HG03342 (cell line): ENCODE data around the gene SRGAP2.
"Not testable (repeated sequence)": the region's sequence is repeated elsewhere in the genome, so short reads cannot be mapped to it uniquely, and the experiment has no call there.

Experiments
- ATAC-seq: cut with Tn5 transposase; IDR thresholded peaks from one replicate; pipeline ENCODE4 v1.9.1; 2021; ENCODE audit warnings: mild to moderate bottlenecking, moderate library complexity; ENCODE audit not compliant: unreplicated experiment

Gene SRGAP2

DNA sequence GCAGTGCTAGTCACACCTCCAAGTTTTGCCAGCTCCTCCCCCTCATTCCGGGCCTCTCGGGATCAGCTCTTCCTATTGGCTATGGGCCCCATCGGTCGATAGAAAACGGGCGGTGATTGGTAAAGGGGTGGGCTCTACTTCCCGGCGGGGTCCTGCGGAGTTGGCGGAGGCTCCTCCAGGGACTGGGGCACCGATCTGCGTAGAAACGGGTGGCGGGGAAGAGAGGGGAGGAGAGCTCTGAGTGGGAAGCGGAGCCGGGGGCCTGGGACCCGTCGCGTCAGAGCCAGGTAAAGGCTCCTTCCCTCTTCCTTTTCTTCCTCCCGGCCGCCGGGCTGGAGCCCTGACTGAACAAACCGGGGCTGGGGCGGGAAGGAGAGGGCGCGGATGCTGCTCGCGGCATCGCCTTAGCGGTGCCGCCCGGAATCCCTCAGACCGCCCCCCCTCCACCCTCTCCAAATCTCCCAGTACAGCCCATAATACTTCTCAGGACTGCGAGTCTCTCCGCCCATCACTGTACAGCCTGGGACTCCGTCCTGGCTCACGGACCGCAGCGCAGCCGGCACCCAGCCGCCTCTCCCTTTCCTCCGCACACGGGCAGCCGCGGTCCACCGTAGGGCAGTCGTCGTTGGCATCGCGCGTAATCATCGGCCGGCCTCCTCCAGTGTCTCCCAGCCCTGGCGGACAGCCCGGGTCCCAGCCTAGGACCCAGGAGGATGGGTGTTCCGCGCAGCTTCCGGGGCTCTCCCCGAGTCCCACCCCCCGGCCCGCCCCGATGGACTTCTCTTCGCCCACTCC, at the start of gene SRGAP2:
SRGAP2 (plus strand) TSS at position 178 of the 795 bp plus-strand sequence. CDS start 2,430 bp downstream, outside the sequence.
- ATAC-seq = peak; percentile 4

DNA sequence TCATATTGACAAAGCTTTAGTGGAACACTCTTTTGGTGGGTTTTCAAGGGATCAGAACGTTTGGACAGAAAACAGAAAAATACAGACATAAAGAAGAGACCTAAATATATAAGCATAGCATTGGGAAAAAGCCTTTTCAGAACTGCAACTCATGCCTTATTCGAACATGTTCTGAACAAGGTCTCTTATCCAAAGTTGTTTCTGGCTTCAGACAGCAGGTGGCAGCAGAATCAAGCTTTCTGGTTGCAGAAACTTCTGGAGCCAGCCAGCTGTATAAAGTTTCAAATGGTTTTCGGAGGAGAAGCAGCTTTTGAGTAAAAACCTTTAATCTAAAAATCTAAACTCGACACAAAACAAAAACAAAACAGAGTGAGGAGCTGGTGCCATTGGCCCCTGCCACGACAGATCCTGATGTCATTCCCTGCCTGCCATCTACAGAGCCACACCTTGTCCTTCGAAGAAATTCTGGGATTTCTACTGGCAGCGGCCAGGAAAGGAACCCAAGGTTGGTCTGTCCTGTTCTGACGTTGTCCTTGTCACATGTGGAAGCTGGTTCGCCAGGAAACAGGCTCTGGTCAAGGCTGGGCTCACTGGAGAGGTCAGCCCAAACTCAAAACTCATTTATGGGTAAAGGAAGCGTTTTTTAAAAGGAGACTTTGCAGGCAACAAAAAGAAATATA, 35.9 kb upstream of the SRGAP2 start:
- ATAC-seq = peak; percentile 52

DNA sequence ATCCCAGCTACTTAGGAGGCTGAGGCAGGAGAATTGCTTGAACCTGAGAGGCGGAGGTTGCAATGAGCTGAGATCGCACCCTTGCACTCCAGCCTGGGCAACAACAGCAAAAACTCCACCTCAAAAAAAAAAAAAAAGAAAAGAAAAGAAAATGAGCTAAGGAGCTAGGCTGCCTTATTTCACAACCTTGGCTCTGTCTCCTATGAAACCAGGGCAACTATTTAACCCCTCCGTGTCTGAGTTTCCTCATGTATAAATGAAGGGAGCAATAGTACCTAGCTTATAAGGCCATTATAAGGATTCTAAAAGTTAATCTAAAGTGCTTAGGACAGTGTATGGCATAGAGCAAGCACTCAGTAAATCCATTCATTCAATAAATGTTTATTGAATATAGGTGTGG, 33.5 kb upstream of the SRGAP2 start:
- not testable (repeated sequence) for ATAC-seq

- ATAC-seq = not testable (repeated sequence)
Observed at GRCh38 chr1:206173110-206173719, 30.1 kb upstream of the SRGAP2 start.

DNA sequence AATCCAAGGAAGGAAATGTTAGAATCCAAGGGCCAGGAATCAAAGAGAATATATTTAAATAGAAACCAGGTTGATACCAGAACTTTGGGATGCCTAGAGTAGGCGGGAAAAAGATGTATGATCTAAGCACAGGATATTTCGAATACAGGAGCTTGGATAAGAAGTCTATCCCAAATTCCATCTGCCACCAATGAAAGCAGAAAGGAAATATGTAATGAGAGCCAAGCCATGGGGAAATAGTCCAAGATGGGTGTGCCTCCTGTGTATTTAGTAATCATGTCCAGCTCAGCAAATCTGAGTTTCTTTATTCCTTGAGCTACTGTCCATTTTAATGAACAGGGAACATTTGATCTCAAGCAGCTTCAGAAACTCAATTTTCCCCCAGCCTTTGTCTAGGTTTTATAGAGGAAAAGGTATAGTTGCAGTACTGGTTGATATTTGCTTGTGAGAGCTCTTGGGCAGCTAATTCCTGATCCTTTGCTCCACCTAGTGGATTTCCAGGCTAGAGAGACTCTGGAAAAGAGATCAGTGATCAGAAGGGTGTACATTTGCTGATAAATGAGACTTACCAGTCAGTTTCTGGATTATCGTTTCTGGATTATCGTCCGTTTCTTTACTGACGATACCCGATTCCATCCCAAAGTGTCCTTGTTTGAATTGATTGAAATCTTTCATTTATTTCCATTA, 29.0 kb upstream of the SRGAP2 start:
- not testable (repeated sequence) for ATAC-seq

- not testable (repeated sequence) for ATAC-seq
Observed at GRCh38 chr1:206175459-206176113, 27.8 kb upstream of the SRGAP2 start.

- ATAC-seq = not testable (repeated sequence)
Observed at GRCh38 chr1:206176114-206176502, 27.2 kb upstream of the SRGAP2 start.

DNA sequence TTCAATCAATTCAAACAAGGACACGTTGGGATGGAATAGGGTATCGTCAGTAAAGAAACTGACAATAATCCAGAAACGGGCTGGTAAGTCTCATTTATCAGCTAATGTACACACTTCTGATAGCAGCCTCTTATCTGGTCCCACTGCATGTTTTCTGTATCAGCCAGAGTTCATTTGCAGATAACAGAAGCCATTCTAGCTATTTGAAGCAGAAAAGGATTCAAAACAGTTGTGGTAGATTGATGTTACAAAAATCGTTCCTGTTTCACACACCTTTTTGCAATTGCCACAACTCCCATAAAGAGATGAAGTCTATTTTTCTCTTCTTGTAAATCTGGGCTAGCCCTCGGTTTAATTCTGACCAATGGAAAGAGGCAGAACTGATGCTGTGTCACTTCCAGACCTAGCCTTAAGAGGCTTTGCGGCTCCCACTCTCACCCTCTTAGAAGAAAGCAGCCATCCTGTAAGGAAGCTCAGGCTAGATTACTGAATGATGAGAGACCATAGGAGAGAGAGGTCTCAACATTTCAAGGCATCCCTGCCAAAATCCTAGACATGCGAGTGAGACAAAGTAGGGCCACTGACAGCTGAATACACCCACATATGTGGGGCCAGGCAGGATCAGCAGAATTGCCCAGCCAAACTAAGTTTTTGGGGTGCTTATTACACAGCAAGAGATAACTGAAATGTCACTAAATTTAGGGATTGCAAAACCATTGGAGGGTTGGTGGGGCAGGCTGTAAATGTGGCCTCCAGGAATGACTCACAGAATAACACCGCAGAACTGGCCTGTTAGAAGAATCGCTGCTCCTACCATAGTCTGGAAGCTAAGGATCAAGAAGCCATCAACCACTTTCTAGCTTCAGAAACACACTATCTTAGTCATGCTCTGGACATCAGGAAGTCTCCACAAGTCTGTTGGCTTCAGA, 25.0 kb upstream of the SRGAP2 start:
- not testable (repeated sequence) for ATAC-seq

- ATAC-seq = not testable (repeated sequence)
Observed at GRCh38 chr1:206179666-206180065, 23.7 kb upstream of the SRGAP2 start.

DNA sequence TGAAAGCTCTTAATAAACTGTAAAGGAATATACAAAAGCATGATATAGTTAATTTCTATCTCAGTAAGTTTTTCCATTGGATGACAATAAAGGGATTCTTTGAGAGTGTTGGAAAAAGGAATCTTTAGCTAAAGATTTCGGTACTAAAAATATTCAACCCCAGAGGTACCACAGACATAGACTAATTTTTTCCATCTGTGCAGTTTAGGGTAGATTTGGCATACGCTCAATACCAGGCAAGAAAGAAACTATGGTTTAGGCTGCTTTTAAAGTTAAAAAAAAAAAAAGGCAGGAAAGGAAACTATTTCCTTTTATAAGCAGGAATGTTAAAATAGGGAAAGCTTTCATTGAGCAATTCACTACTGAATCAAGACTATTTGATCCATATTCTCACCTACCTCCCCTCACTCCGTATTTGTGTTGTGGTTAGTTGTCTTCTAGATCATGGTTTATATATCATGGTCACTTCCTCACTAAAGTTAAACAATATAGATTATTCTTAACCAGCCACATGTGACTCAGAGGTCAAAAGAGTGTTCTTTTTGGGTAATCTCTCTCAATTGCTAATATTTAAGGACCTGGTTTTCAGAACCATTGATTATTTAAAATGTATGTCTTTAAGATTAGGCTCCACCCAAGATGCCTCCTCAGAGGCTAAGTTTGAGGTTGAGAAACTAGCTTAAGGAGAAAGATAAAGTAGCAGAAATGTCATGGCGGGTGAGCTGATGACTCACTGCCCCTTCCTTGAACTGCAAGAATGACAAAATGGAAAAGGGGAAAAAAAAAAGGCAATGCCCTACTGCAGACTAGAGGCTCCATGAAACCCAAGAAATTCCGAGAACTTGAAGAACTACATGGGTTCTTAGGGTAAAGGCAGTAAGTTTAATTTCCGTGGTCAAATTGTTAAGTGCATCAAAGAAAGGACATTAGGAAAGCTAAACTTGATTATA, 20.7 kb upstream of the SRGAP2 start:
- not testable (repeated sequence) for ATAC-seq

GRCh38 chr1:206183788-206184187, 19.6 kb upstream of the SRGAP2 start:
- ATAC-seq = not testable (repeated sequence)

DNA sequence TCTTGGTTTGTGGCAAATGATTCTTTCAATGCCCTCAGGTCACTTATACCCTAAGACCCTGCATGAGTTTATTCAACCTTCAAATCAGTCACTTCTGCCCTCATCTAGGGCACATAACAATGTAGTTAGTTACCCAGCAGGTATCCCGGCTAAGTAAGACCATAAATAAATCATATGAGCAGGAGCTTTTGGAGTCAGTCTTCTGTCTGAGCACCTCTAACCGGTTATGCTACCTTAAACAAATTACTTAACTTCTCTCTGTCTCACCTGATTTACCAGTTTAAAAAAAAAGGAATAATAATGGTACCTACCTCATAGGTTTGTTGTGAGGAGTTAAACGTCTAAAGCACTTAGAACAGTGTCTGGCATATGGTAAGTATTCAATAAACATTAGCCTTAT, 17.6 kb upstream of the SRGAP2 start:
- ATAC-seq = not testable (repeated sequence)

DNA sequence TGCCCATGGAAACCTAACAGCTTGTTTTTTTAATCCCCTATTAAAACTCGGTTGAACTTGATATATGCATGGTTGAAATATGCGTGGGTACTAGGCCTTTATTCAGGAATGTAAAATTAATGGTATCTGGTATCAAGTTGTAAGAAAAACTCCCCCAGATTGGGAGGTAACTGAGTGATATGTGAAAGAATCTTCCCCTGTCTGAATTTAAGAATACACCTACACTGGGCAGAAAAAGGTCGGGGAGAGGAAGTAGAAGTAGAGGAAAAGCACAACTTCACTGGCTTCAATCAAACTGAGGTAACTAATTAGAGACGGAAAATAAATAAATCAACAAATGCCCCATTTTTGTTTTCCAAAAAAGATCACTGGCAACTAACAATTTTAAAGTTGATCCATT, 16.5 kb upstream of the SRGAP2 start:
- not testable (repeated sequence) for ATAC-seq

- not testable (repeated sequence) for ATAC-seq
Observed at GRCh38 chr1:206195182-206195581, 8.2 kb upstream of the SRGAP2 start.

DNA sequence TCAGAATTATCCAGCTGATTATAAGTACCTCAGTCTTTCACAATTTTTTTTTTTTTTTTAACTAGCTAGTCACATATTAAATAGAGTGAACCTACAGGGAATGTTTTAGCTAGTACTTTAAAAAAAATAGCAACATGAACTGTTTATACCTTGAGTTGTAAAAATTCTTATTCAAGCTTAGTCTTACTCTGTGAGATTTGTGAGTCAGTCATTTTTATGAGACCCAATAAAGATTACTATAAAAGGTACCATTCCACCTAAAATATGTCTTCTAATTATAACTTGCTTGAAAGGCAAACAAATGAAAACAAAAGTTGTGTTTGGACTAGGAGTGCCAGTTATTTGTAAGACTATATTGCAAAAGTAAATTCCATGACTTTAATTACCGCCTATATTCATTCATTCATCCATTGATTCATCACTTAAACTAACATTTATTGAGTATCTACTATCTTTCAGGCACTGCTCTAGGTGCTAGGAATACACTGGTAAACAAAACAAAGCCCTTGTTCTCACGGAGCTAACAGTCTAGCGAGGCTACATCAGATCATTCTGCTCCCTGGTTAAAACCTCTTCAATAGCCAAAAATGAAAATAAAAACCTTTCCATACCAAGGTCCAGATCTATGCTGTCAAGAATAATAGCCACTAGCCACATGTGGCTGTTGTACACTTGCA, 6.5 kb upstream of the SRGAP2 start:
- ATAC-seq = not testable (repeated sequence)

- peak; percentile 88 for ATAC-seq
Observed at GRCh38 chr1:206202789-206203363, 465 bp upstream of the SRGAP2 start, which contains the start of gene FAM72A. FAM72A (minus strand) TSS chr1:206202839; CDS start chr1:206202025, 814 bp downstream.

GRCh38 chr1:206204159-206204511, 794 bp downstream of the SRGAP2 start:
- not testable (repeated sequence) for ATAC-seq
